GM18951 (cell line): ENCODE measurements around the gene ATP9B.
A peak's percentile ranks its signal among the peaks of the same experiment; 100 is the strongest.

Source experiments
- POLR2A ChIP-seq: IDR thresholded peaks from 4 replicates; pipeline ENCODE4 v1.6.1; 2011; ENCODE audit warnings: mild to moderate bottlenecking; ENCODE audit not compliant: insufficient read length, insufficient read depth; ENCODE audit errors: extremely low read depth
- in situ Hi-C: fragments of 300-500 bp; cut with MboI; formaldehyde crosslinking; loops from one replicate; pipeline ENCODE4 v1.12.0; 2022; ENCODE audit warnings: low sequenced_read_pairs, mixed read lengths, inconsistent platforms; ENCODE audit not compliant: unreplicated experiment

Gene ATP9B

DNA sequence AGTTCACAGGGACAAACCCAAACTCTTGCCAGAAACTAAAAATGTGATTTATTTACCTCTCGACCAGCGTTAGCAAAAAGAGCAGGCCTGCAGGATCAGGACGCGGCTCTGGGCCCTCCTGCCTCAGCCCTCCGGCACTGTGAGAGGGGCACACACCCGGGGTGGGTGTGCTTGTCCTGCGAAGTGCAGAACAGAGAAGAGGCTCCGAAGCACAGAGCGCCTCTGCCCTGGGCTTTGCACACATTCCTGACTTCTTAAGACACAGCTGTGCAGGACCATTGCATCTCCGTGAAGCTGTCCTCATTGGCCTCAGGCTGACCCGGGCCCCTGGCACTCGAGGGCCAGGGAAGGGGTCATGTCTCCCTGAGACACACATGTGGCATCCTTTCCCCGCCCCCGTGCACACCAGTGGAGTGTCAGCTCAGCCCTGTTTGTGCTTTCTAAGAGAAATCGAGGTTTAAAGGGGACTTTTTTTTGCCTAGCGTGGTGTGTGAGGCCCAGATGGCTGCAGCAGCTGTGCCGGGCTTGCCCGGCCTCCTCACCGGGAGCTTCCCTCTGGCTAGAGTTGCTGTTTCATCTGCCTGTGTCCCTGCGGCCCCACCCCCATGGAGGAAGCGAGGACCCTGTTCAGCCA is 316.6 kb downstream of the ATP9B start:
- in situ Hi-C loops, result no loop called here
- no peak for TF ChIP-seq POLR2A

DNA sequence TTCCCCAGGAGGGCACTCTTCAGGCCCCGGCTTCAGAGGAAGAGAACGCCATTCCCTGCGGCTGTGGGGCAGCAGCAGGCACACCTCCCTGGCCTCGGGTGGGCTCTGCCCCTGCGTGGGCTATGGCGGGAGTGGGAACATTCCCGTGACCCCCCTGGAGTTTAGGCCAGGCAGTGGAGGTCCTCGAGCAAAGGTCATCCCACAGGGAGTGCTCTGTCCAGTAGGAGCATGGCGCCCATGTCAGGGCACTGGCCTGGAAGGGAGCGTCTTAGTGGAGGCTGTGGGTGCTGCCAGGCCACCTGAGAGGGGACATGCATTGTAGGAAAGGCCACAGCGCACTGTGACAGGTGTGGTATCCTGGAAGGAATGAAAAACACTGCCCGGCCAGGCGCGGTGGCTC is 317.4 kb downstream of the ATP9B start:
- in situ Hi-C loops, result no loop called here
- no peak for TF ChIP-seq POLR2A

DNA sequence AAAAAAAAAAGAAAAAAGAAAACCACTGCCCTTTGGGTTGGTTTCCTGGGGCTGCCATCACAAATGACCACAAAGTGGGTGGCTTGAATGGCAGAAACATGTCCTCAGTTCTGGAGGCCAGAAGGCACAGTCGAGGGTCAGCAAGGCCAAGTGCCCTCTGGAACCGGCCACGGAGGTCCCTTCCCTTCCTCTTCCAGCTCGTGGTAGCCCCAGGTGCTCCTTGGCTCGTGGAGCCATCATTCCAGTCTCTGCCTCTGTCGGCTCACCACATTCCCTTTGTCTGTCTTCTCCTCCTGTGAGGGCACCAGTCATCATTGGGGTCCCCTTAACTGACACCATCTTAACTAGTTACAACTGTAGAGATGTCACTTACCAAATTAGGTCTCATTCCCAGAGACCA is 318.0 kb downstream of the ATP9B start:
- in situ Hi-C loops, result no loop called here
- no peak for TF ChIP-seq POLR2A

DNA sequence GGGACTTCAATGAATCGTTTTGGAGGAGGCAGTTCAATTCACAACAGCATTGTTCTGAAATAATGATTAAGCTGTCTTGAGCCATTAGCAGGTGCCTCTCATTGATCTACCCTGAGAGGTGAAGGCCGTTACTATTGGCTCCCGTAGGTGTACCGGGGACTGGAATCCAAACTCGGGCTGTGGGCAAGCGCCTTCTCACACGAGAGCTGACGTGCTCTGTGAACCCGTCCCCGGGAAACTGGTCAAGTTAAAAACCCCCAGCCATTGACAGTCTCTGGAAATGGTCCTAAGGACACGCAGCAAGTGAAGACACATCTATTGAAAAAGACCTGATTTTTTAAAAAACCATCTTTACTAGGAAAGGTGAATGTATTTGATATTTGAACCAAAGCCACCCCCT is 318.4 kb downstream of the ATP9B start:
- in situ Hi-C loops, result no loop called here
- TF ChIP-seq POLR2A, result no peak

DNA sequence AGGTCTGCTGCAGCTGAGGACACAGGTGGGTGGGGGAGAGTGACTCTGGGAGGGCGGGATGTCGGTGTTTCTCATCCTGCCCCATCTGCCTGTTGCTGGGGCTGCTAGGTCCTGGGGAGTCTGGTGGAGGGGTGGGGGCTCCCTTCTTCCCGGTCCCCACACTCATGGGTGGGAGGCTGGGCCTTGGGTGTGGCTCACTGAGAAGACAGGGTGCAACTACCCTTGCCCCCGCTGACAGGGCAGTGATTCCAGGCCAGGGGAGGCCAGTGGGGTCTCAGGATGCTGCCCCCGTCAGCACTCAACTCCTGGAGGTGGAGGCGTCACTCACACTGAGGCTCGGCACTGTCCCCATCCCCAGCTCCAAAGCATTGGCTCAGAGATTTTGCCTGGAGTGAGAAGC is 318.8 kb downstream of the ATP9B start:
- TF ChIP-seq POLR2A, result no peak
- in situ Hi-C loops, result no loop called here

DNA sequence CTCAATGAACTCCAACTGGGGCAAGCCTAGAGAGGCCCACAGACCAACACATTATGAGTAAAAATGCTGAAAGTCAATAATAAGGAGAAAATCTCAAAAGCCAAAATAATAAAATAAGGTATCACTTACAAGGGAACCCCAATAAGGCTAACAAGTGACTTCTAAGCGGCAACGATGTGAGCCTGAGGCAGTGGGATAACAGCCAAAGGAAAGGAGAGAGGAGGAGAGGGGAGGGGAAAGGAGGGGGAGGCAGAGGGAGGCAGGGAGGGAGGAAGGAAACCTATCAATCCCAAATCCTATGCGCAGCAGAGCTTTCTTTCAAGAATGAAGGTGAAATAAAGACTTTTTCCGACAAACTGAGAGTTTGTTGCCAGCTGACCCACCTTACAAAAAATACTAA is 320.5 kb downstream of the ATP9B start:
- in situ Hi-C loops, result no loop called here
- no peak for TF ChIP-seq POLR2A

DNA sequence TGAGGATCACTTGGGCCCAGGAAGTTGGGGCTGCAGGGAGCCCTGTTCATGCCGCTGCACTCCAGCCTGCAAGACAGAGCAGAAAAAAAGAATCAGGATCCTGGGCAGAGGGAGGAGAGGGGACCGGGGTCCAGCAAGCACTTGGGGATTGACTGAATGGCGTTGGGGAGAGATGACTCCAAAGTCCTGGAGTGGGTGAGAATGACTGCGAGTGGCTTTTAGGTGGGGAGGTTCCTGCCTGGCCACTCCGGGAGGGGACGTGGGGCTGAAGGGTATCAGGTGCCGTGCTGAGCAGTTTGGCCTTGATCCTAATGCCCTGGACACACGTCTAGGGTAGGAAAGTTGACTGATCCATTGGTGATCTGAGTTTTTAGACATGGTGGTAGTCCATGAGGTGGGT is 323.0 kb downstream of the ATP9B start:
- TF ChIP-seq POLR2A, result no peak
- in situ Hi-C loops, result no loop called here

- in situ Hi-C loops, result no loop called here
- no peak for TF ChIP-seq POLR2A
Measured at GRCh38 chr18:79393181-79393634, 324.0 kb downstream of the ATP9B start.

DNA sequence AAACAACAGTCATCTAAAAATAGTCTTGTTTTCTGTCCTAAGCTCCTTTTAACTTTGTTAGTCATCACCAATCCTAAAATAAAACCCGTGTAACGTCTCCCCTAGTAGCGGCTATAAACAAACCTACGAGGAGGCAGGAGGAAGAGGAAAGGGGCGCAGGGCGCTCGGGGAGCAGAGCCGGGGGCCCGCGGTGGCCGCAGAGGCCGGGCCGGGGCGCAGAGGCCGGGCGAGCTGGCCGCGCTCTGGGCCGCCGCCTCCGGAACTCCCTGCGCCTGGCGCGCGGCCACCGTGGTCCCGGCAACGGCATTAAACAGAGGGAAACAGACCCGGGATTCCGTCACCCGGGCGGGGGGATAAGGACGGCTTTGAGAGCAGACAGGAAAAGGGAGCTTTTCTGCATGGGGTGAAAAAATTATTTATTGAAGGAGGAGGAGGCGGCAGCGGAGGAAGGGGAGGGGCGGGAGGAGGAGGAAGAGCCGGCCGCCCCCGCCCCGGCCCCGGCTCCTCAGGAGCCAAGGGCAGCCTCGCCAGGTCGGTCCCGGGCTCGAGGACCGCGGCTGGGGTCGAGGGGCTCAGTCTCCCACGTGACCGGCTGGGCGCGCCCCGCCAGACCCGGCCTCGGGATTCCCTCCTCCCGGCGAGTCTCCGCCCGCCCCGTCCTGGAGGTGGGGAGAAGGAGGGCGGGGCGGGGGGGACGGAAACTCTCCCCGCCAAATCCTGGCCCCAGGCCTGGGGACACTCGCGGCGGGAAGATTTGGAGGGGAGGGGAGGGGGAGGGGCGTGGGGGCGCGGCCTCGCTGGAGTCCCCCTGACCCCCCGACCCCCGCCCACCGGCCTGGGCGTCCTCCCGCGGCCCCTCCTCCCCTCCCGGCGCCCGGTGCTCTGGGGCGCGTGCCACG is 324.7 kb downstream of the ATP9B start:
- in situ Hi-C loops, result no loop called here
- TF ChIP-seq POLR2A, result peak; percentile 16

GRCh38 chr18:79394534-79395307 is 325.5 kb downstream of the ATP9B start:
- TF ChIP-seq POLR2A, result no peak
- in situ Hi-C loops, result no loop called here

DNA sequence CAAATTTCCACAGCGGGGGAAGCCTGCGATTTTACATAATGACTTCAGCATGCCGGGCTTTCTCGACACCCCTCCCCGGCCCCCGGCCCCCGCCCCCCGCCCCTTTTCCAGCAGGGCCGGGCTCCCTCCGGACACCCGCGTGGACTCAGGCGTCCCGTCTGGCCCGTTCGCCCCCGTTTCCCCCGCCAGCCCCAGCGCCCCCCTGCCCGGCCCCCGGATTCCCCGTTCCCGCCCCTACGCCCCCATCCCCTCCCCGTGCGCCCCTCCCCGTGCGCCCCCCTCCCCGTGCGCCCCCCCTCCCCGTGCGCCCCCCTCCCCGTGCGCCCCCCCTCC is 326.1 kb downstream of the ATP9B start:
- no peak for TF ChIP-seq POLR2A
- in situ Hi-C loops, result no loop called here

GRCh38 chr18:79395761-79396404 is 326.7 kb downstream of the ATP9B start, which contains the start of gene NFATC1:
NFATC1 (plus strand) TSS chr18:79395930; CDS start chr18:79396225, 295 bp downstream.
- in situ Hi-C loops, result no loop called here
- peak; percentile 63 for TF ChIP-seq POLR2A
